Effector CD8-positive, alpha-beta T cell (primary cell): ENCODE data around the gene LGALS1.

Source experiments
- DNase-seq: peaks from one replicate; lab custom pipeline; 2025; lab: John Stamatoyannopoulos, UW
- total RNA-seq, 4 experiments: gene quantifications; one replicate each; lab custom pipeline; 2026; lab: John Stamatoyannopoulos, UW

Gene LGALS1
- total RNA-seq, result 35.0 to 53.7 (median 45.2) reads per million in 4 experiments

- peak; percentile 22 for DNase-seq
Measured at GRCh38 chr22:37674951-37675929, at the start of gene LGALS1. Gene LGALS1 (plus strand): TSS chr22:37675636. CDS start chr22:37675703, 67 bp downstream.

GRCh38 chr22:37625737-37626136, 49.7 kb upstream of the LGALS1 start:
- DNase-seq, result no peak

GRCh38 chr22:37626144-37626543, 49.3 kb upstream of the LGALS1 start:
- DNase-seq, result no peak

DNA sequence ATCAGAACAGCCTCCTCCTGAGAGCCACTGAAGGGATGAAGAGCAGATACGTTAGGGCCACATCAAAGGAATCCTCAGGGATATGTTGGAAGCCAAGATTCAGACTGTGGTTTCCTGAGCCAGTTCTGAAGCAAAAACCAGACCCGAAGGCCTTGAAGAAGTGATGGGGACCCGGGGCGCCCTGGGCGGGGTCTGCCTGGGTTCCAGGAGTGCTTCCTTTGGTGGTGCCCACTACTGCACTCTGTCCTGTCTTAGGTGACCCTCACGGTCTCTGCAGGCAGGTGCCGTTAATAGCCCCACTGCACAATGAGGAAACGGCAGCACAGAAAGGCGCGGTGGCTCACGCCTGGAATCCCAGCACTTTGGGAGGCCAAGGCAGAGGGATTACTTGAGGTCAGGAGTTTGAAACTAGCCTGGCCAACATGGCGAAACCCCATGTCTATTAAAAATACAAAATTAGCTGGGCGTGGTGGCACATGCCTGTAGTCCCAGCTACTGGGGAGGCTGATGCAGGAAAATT, 48.8 kb upstream of the LGALS1 start:
- no peak for DNase-seq

- DNase-seq, result no peak
Measured at GRCh38 chr22:37627121-37627520, 48.3 kb upstream of the LGALS1 start.

DNA sequence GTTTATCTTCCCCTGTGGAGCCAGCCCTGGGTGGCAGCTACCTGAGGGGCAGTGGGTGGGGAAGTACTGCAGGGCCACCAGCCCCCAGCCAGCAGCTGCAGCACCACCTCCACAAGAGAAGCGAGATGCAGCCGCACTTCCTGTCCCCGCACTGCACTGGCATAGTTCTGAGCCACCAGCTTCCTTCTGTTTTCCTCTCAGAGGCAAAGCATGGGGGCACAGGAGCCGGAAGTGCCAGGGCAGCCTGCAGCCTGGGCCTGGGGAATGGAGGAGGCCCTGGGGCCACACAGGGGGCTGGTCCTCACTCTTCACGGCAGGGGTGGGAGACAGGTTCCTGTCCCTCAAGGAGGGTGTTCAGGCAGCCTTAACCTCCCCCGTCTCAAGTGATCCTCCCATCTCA, 47.9 kb upstream of the LGALS1 start:
- peak; percentile 28 for DNase-seq

DNA sequence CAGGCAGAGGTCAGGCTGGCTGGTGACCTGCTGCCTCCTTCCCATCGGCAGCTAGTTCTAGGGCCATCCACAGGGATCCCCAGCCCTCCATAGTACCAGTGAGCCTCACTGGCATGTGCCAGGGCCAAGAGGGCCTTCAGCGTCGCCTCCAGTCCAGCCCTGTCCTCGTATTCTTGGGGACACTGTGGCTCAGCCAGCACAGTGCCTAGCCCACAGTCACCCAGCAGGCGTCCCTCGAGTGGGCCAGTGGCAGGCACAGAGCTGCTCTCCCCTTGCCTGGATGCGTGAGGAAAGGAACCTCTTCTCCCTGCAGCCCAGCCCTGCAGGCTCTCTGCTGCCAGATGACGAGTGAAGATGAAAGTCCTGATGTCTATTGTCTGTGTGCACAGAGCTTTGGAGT, 46.6 kb upstream of the LGALS1 start:
- no peak for DNase-seq

GRCh38 chr22:37629928-37630327, 45.5 kb upstream of the LGALS1 start:
- no peak for DNase-seq

GRCh38 chr22:37630839-37631435, 44.5 kb upstream of the LGALS1 start:
- no peak for DNase-seq

- no peak for DNase-seq
Measured at GRCh38 chr22:37631448-37632173, 43.8 kb upstream of the LGALS1 start.

DNA sequence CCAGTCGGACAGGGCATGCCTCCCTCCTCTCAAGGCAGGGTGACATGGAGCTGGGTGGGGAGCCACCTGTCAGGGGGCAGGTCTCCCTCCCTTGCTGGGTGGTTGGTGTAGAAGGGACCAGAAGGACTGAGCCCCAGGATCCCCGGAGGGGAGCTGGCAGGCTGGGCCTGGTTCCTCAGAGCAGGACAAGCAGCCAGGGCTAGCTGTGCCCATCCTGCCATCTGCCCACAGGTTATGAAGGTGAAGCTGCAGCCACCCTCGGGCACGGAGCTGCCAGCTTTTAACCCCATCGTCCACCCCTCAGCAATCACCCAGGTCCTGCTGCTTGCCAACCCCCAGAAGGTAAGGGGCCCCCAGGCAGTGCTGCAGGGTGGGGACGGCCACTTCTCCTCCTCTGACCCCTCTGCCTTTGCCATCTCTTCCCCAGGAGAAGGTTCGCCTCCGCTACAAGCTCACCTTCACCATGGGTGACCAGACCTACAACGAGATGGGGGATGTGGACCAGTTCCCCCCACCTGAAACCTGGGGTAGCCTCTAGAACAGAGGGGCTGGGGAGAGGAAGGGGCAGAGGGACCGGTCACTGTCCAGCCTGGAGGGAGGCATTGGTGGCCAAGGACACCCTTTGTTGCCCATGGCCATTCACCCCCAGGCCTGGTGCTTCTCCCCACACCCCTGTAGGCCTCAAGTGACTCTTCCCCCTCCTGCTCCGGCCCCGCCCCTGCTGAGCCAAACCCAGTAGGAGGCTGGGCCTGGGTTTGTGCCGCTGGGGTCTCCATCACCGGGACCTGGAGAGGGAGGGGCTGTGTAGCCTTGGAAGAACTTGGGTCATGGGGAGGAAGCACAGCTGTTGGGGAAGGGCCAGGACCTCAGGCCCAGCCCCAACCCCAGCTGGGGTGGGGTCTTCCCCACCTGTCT, 43.0 kb upstream of the LGALS1 start:
- no peak for DNase-seq

GRCh38 chr22:37633089-37633624, 42.3 kb upstream of the LGALS1 start:
- DNase-seq, result peak; percentile 17

DNA sequence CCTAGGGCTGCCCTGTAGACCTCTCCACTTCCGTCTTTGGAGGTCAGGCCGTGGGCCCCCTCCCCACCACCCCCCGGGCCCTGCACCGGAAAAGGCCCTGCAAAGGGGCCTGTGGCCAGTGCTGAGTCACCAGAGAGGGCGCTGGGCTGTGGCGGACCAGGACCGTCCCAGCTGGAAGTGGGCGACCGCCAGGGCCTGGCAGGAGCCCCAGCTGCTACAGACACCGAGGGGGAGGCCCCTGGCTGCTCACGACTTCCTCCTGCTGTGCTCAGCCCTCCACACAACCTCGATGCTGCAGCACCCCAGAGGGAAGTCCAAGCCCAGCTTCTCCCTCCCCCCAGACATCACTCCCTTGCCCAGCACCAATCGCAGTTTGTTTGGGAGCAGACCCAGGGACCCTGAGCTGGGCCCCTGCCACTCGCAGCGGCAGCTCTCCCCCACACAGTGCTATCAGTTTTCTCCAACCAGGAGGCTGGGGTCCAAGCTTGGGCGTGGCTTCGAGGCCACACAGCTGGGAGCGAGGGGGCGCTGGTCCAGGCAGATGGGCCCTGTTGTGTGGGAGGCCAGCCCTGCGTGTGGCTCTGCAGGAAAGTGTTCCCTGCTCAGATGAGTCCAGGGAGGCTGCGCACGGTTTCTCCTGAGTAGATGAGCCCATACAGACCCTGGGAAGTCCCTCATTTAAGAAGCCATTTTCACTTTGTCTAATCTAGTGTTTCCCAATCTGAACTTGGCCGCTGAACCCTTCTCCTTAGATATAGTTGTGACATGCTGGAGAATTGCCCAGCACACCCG, 41.6 kb upstream of the LGALS1 start:
- DNase-seq, result peak; percentile 19

DNA sequence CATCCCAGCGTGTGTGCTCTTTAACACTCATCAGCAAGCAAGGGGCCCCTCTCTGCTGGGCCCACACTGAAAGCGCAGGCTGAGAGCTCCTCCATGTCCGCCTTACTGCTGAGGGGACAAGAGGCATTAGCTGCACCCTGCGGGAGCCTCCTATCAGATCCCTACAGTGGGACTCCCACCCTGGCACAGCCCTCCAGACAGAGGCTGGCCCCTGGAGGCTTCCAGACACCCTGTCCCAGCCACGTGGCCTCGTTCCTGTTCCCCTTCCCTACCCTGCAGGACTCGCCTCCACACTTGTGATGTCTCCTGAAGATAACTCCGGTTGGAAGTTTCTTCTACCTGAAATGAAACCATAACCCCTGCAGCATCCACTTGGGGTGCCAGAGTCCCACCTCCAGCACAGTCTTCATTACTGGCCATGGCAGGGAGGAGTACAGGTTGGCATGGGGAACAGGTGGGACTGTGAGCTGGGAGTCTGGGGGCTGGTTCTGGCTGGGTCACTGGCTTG, 41.0 kb upstream of the LGALS1 start:
- DNase-seq, result no peak

DNA sequence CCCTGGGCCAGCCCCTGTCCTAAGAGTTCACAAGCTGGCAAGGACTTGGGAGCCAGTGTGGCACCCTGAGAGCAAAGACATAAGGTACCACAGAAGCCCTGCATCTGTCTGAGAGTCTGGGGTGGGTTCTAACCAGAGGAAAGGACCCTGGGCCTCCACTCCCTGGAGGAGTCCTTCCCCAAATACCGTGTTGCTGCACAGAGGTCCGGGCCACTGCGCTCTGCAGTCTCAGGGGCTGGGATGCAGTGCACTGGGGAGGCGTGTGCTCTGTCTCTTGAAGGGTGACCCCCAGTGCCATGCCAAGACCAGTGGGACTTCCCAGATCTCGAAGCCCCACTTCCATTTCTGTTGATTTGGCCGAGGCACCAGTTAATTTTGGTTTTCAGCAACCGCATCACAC, 40.3 kb upstream of the LGALS1 start:
- no peak for DNase-seq

GRCh38 chr22:37636186-37636948, 39.1 kb upstream of the LGALS1 start:
- no peak for DNase-seq

- no peak for DNase-seq
Measured at GRCh38 chr22:37636949-37637273, 38.5 kb upstream of the LGALS1 start.

- DNase-seq, result no peak
Measured at GRCh38 chr22:37638391-37639069, 36.9 kb upstream of the LGALS1 start.
